Smooth muscle cell (in vitro differentiated cells): ENCODE data around the gene PAX2. TPM values are rescaled to one million over a fixed set of nuclear protein-coding genes. Genes with fewer than 3 reads are reported as not detected.
A peak's percentile ranks its signal among the peaks of the same experiment; 100 is the strongest.

Source experiments
- DNase-seq: peaks from one replicate; lab custom pipeline; 2025; ENCODE audit not compliant: unreplicated experiment; lab: John Stamatoyannopoulos, UW
- H2AFZ ChIP-seq: fragments of 200-600 bp; sonication (generic); 2 replicates; pipeline ENCODE4 v1.6.0; 2016; ENCODE audit warnings: antibody characterized with exemption, low read depth, mild to moderate bottlenecking
- H3F3A ChIP-seq: fragments of 200-600 bp; sonication (generic); 2 replicates; pipeline ENCODE4 v1.6.0; 2017; ENCODE audit warnings: antibody characterized with exemption, low read depth
- H3K27ac ChIP-seq: fragments of 200-600 bp; sonication (generic); 2 replicates; pipeline ENCODE4 v1.5.1; 2016; ENCODE audit warnings: low read depth, mild to moderate bottlenecking
- H3K27me3 ChIP-seq: fragments of 200-600 bp; sonication (generic); 2 replicates; pipeline ENCODE4 v1.6.1; 2016; ENCODE audit warnings: low read depth, mild to moderate bottlenecking
- H3K36me3 ChIP-seq: fragments of 200-600 bp; sonication (generic); 2 replicates; pipeline ENCODE4 v1.5.1; 2016; ENCODE audit warnings: low read depth
- H3K4me1 ChIP-seq: fragments of 200-600 bp; sonication (generic); 2 replicates; pipeline ENCODE4 v1.5.1; 2016; ENCODE audit warnings: low read depth
- H3K4me2 ChIP-seq: fragments of 200-600 bp; sonication (generic); 2 replicates; pipeline ENCODE4 v1.6.0; 2016; ENCODE audit warnings: mild to moderate bottlenecking
- H3K4me3 ChIP-seq: fragments of 200-600 bp; sonication (generic); 2 replicates; pipeline ENCODE4 v1.5.1; 2016; ENCODE audit warnings: mild to moderate bottlenecking
- H3K79me2 ChIP-seq: fragments of 200-600 bp; sonication (generic); 2 replicates; pipeline ENCODE4 v1.6.0; 2016; ENCODE audit warnings: low read depth, mild to moderate bottlenecking
- H3K9ac ChIP-seq: fragments of 200-600 bp; sonication (generic); 2 replicates; pipeline ENCODE4 v1.6.0; 2016; ENCODE audit warnings: low read depth
- H3K9me3 ChIP-seq: fragments of 200-600 bp; sonication (generic); replicated peaks from 2 replicates; pipeline ENCODE4 v1.5.1; 2016; ENCODE audit warnings: low read depth
- H4K20me1 ChIP-seq: fragments of 200-600 bp; sonication (generic); 2 replicates; pipeline ENCODE4 v1.6.0; 2016; ENCODE audit warnings: low read depth
- WGBS: methylation state at CpG from one replicate; pipeline ENCODE4 v1.1.7; 2016; ENCODE audit warnings: low lambda C conversion rate; 5-methylcytosine and 5-hydroxymethylcytosine counted together
- polyA plus RNA-seq: library from polyadenylated mRNA; unstranded; fragments of >200 nt; fragmentation: Nextera tagmentation; extraction: Ambion mirVana; gene quantifications from 2 replicates; pipeline ENCODE4 v1.2.1, GENCODE V29; 2016
- total RNA-seq: library from RNA; depleted of rRNA; stranded (reverse); fragments of >200 nt; gene quantifications from 2 replicates; pipeline ENCODE4 v1.2.3, GENCODE V29; 2014
- TF ChIP-seq, protein P1 (sequence below): fragments of 200-600 bp; sonication (generic); IDR thresholded peaks from 2 replicates; pipeline ENCODE4 v1.5.1; 2017; ENCODE audit warnings: borderline replicate concordance, mild to moderate bottlenecking, antibody characterized with exemption; ENCODE audit not compliant: insufficient read depth, poor library complexity, severe bottlenecking

Gene PAX2
- total and polyA plus RNA-seq, 2 experiments from 2014 or later, result not detected

GRCh38 chr10:100872034-100872791 is 126.8 kb downstream of the PAX2 start:
- no peaks in the 10 kb centered on the region for H3K36me3 ChIP-seq
- H3K4me3 ChIP-seq, result no peak overlapping the region
- 48% methylated on average over 11 of the region's 11 CpGs for WGBS
- DNase-seq, result no peak
- no peak overlapping the region for H3K4me2 ChIP-seq
- H3K9me3 ChIP-seq, result no peaks in the 10 kb centered on the region
- H3K9ac ChIP-seq, result no peak overlapping the region
- no peak overlapping the region for H3K27ac ChIP-seq
- no peaks in the 10 kb centered on the region for H4K20me1 ChIP-seq
- TF ChIP-seq, protein P1, sequence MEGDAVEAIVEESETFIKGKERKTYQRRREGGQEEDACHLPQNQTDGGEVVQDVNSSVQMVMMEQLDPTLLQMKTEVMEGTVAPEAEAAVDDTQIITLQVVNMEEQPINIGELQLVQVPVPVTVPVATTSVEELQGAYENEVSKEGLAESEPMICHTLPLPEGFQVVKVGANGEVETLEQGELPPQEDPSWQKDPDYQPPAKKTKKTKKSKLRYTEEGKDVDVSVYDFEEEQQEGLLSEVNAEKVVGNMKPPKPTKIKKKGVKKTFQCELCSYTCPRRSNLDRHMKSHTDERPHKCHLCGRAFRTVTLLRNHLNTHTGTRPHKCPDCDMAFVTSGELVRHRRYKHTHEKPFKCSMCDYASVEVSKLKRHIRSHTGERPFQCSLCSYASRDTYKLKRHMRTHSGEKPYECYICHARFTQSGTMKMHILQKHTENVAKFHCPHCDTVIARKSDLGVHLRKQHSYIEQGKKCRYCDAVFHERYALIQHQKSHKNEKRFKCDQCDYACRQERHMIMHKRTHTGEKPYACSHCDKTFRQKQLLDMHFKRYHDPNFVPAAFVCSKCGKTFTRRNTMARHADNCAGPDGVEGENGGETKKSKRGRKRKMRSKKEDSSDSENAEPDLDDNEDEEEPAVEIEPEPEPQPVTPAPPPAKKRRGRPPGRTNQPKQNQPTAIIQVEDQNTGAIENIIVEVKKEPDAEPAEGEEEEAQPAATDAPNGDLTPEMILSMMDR, result peak; percentile 59
- H3K4me1 ChIP-seq, result peaks cover 33% of the 10 kb centered on the region
- no peaks in the 10 kb centered on the region for H3F3A ChIP-seq
- H3K27me3 ChIP-seq, result peaks cover 9% of the 10 kb centered on the region
- no peak overlapping the region for H2AFZ ChIP-seq
- H3K79me2 ChIP-seq, result no peaks in the 10 kb centered on the region

DNA sequence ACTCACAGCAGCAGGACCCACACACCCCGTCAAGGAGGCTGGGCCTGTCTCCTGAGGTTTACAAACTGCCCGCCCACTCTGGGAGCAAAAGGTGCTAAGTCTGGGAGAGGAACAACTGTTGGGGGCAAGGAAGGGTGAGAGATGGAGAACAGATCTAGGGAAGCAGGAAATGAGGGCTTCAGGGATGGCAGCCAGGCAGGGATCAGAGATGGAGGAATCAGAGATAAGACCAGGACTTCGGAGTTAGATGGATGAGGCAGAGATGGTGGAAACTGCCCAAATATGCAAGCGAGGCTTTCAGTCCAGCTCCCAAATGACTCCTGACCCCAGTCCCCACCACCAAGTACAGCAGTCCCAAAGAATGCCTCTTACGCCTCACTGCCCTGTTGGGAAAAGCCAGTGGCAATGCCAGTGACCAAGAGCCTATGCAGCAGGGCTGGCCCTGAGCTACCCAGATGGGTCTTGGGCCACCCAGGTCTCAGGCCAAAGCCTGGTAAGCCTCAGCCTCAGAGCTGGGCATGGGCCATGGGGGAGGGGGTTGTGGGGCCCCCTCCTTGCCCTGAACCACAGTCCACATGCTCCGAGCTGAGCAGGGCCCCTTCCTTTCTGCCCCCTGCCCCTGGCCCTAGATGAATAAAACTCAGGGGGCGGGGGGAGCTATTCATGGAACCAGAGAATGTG is 127.9 kb downstream of the PAX2 start:
- WGBS, result 41% methylated on average over 7 of the region's 7 CpGs
- H3K27me3 ChIP-seq, result no peaks in the 10 kb centered on the region
- TF ChIP-seq, protein P1, result no peak
- no peak overlapping the region for H3K4me3 ChIP-seq
- no peak overlapping the region for H3K4me2 ChIP-seq
- no peak overlapping the region for H3K9ac ChIP-seq
- DNase-seq, result no peak
- peaks cover 29% of the 10 kb centered on the region for H3K4me1 ChIP-seq
- no peaks in the 10 kb centered on the region for H3F3A ChIP-seq
- no peak overlapping the region for H3K27ac ChIP-seq
- no peaks in the 10 kb centered on the region for H3K36me3 ChIP-seq
- no peak overlapping the region for H2AFZ ChIP-seq
- H3K9me3 ChIP-seq, result no peaks in the 10 kb centered on the region
- H3K79me2 ChIP-seq, result no peaks in the 10 kb centered on the region
- no peaks in the 10 kb centered on the region for H4K20me1 ChIP-seq

DNA sequence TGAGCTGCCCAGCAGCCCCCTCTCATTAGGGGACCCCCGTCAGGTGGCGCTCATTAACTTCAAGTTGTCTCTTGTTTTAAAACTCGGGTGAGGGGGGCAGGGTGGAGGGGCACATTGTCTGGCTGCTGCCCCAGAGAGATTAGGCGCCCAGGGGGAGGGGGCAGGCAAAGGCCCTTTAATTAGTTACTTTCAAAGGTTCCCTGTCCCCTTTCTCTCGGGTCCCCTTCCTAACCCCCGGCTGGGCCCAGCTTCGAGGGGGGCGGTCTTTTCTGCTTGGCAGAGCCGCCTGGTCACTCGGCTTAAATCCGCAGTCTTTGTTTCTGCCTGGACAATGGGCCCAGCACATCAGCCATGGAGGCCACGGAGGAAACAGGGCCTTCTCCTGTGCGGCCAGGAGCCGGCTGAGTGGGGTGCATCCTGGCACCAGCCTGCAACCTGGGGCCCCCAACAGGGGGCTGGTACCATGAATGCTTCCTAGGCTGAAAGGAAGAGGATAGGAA is 128.5 kb downstream of the PAX2 start:
- H3K9ac ChIP-seq, result no peak overlapping the region
- no peaks in the 10 kb centered on the region for H3K36me3 ChIP-seq
- 84% methylated on average over 14 of the region's 14 CpGs for WGBS
- H4K20me1 ChIP-seq, result no peaks in the 10 kb centered on the region
- no peak overlapping the region for H3K4me2 ChIP-seq
- H3K4me1 ChIP-seq, result peaks cover 27% of the 10 kb centered on the region
- H3K9me3 ChIP-seq, result no peaks in the 10 kb centered on the region
- H3K79me2 ChIP-seq, result no peaks in the 10 kb centered on the region
- H3F3A ChIP-seq, result no peaks in the 10 kb centered on the region
- DNase-seq, result no peak
- H3K27me3 ChIP-seq, result no peaks in the 10 kb centered on the region
- TF ChIP-seq, protein P1, result no peak
- H3K27ac ChIP-seq, result no peak overlapping the region
- no peak overlapping the region for H2AFZ ChIP-seq
- H3K4me3 ChIP-seq, result no peak overlapping the region
